ENCODE data around the gene LRRC8C.

- TF ChIP-seq POLR2AphosphoS5 (IDR thresholded peaks at IDR 0.05; ENCODE audit: borderline replicate concordance, low read depth, low read length) (no peak), FOXP2 (optimal IDR thresholded peaks at IDR 0.05; ENCODE audit: control extremely low read depth, extremely low read length, insufficient read depth) (no peak), EZH2 (IDR thresholded peaks at IDR 0.05) (no peak)
These were observed 99.8 kb downstream of the LRRC8C start for GRCh38 chr1:89732643-89733222.
